Heart left ventricle (tissue), 16 donors: ENCODE data around the gene TBC1D5. TPM values are rescaled to one million over a fixed set of nuclear protein-coding genes. Genes with fewer than 3 reads are reported as not detected.

ENCODE experiments used
- ATAC-seq, 4 donors: fragments of 200-7000 bp; cut with Tn5 transposase; one replicate each; pipeline ENCODE4 v1.9.1; 2020 to 2022; ENCODE audit warnings: moderate library complexity in 4 of 4, mild to moderate bottlenecking in 3 of 4, moderate number of reproducible peaks in 1 of 4
- DNase-seq, 5 donors: peaks; one replicate each; pipeline ENCODE4 v3.0.0-alpha.2; 2020
- H3K27ac ChIP-seq, 12 donors: fragments of 200-600 bp; sonication (generic) in 4 of 12; one replicate each; pipeline versions ENCODE4 v1.5.0 to v1.8.0; 2016 to 2022; ENCODE audit warnings: mild to moderate bottlenecking in 2 of 12
- H3K27me3 ChIP-seq, 9 donors: fragments of 200-600 bp; sonication (generic) in 2 of 9; one replicate each; pipeline versions ENCODE4 v1.5.1 to v1.8.0; 2016 to 2022; ENCODE audit warnings: mild to moderate bottlenecking in 3 of 9
- H3K36me3 ChIP-seq, 9 donors: fragments of 200-600 bp; sonication (generic) in 2 of 9; one replicate each; pipeline versions ENCODE4 v1.5.0 to v1.8.0; 2018 to 2022; ENCODE audit warnings: mild to moderate bottlenecking in 2 of 9
- H3K4me1 ChIP-seq, 12 donors: fragments of 200-600 bp; sonication (generic) in 4 of 12; one replicate each; pipeline versions ENCODE4 v1.5.0 to v1.8.0; 2016 to 2022; ENCODE audit warnings: mild to moderate bottlenecking in 3 of 12
- H3K4me3 ChIP-seq, 12 donors: fragments of 200-600 bp; sonication (generic) in 4 of 12; one replicate each; pipeline versions ENCODE4 v1.5.0 to v1.8.0; 2017 to 2022; ENCODE audit warnings: mild to moderate bottlenecking in 9 of 12, moderate library complexity in 4 of 12
- H3K9me3 ChIP-seq, 12 donors: fragments of 200-600 bp; sonication (generic) in 4 of 12; one replicate each; pipeline versions ENCODE4 v1.5.0 to v1.8.0; 2016 to 2022; ENCODE audit warnings: mild to moderate bottlenecking in 1 of 12
- CTCF ChIP-seq, 12 donors: fragments of 200-600 bp; sonication (generic) in 4 of 12; IDR thresholded peaks; one replicate each; pipeline versions ENCODE4 v1.5.0 to v1.8.0; 2018 to 2022; ENCODE audit warnings: antibody characterized with exemption in 12 of 12, mild to moderate bottlenecking in 5 of 12
- POLR2A ChIP-seq, 2 donors: fragments of 450-650 bp; IDR thresholded peaks; one replicate each; pipeline ENCODE4 v1.6.1; 2017; ENCODE audit warnings: antibody characterized with exemption in 2 of 2, mild to moderate bottlenecking in 2 of 2, moderate library complexity in 2 of 2
- WGBS, 4 donors: extraction: QIAGEN DNeasy Blood & Tissue Kit in 2 of 4; methylation state at CpG; one replicate each; pipeline versions ENCODE4 v1.1.5 to v1.1.7; 2013 to 2018; 5-methylcytosine and 5-hydroxymethylcytosine counted together
- intact Hi-C, 10 donors: fragments of 100-400 bp; cut with DNase I; formaldehyde crosslinking; loops; one replicate each; pipeline versions ENCODE4 v1.11.1 to v1.14.2; 2022
- polyA plus RNA-seq, 2 donors: library from polyadenylated mRNA; stranded (reverse); fragments of 200-250 nt; gene quantifications; one replicate each; pipeline ENCODE4 v1.2.3, GENCODE V29; 2013
- total RNA-seq, 9 donors: library from RNA; depleted of rRNA in 2 of 9; stranded (reverse); fragments of >200 nt in 2 of 9; fragmentation: NEBNext Ultra II Directional in 3 of 9; extraction: Animal tissue kit (Norgen Biotek cat#: 25700) in 3 of 9; gene quantifications; one replicate each; pipeline versions ENCODE4 v1.1.0 to v1.2.4, GENCODE V29; 2016 to 2023
- donor health status: ischemic (EF 13 %, LVEDD 7.1; RV severe dilation, severe dysfunction).
- donor health status: healthy with polysubstance abuse.
- donor health status: DM: no; HTN: yes; CAD: no.
- donor health status: DM: no; HTN: no; CAD: no.
- donor health status: ischemic (EF 25% LVEDD 6.9; RV normal size, moderate dysfunction).
- donor health status: ischemic (EF 25% LVEDD 5.7; RV mildly dilated, moderate dysfunction).
- donor health status: healthy.
- donor health status: DM: yes; HTN: yes; CAD: no.
- donor health status: ischemic (EF 35%, LVEDD 5.7; RV mildly dilated, moderate dysfunction).
- donor health status: nonischemic (EF 11% LVEDD 7.7; RV severe dilation, severe dysfunction).
- donor health status: DM: yes; HTN: yes; CAD: no.
- donor health status: PGD.
- donor health status: ischemic (EF 29% LVEDD 5.4; RV normal size, mild dysfunction).
- donor health status: nonischemic (EF 23%, LVEDD 6.1; RV moderate dilation, normal function).

Gene TBC1D5
- total and polyA plus RNA-seq, 11 donors, result 5.8 to 48.3 (median 31.1) TPM

GRCh38 chr3:17678116-17678741 is 64.2 kb downstream of the TBC1D5 start:
- no peak for TF ChIP-seq POLR2A (IDR thresholded peaks at IDR 0.05)
- no peak for TF ChIP-seq CTCF (IDR thresholded peaks at IDR 0.05)
- Histone ChIP-seq H3K4me1 (peaks cover 0 to 3% (median 0%) of the 10 kb centered on the region in 12 donors), H3K4me3 (no peak overlapping the region), H3K36me3 (no peaks in the 10 kb centered on the region), H3K27me3 (no peaks in the 10 kb centered on the region), H3K9me3 (no peaks in the 10 kb centered on the region), H3K27ac (no peak overlapping the region)
- peak in 1 of 4 donors; percentile 20 for ATAC-seq
- intact Hi-C loops, result no loop called here
- DNase-seq, result no peak

GRCh38 chr3:17674082-17674686 is 68.2 kb downstream of the TBC1D5 start:
- H3K36me3 ChIP-seq, result no peaks in the 10 kb centered on the region
- H3K4me3 ChIP-seq, result no peak overlapping the region
- H3K27me3 ChIP-seq, result no peaks in the 10 kb centered on the region
- intact Hi-C loops, result no loop called here
- ATAC-seq (no peak), DNase-seq (no peak)
- H3K9me3 ChIP-seq, result peaks cover 0 to 7% (median 0%) of the 10 kb centered on the region in 12 donors
- H3K4me1 ChIP-seq, result peaks cover 0 to 15% (median 0%) of the 10 kb centered on the region in 12 donors
- 47 to 82% (median 62%) methylated on average over 2 of the region's 2 CpGs for WGBS, 4 donors
- TF ChIP-seq POLR2A (IDR thresholded peaks at IDR 0.05) (no peak), CTCF (IDR thresholded peaks at IDR 0.05) (no peak)
- H3K27ac ChIP-seq, result no peak overlapping the region

GRCh38 chr3:17672506-17672905 is 69.9 kb downstream of the TBC1D5 start:
- TF ChIP-seq POLR2A (IDR thresholded peaks at IDR 0.05) (no peak), CTCF (IDR thresholded peaks at IDR 0.05) (no peak)
- no peak overlapping the region for H3K4me3 ChIP-seq
- no peaks in the 10 kb centered on the region for H3K36me3 ChIP-seq
- WGBS, 4 donors, result 54 to 75% (median 61%) methylated on average over 3 of the region's 3 CpGs
- intact Hi-C loops, result no loop called here
- H3K27ac ChIP-seq, result no peak overlapping the region
- DNase-seq (no peak), ATAC-seq (no peak)
- H3K4me1 ChIP-seq, result peaks cover 0 to 12% (median 0%) of the 10 kb centered on the region in 12 donors
- H3K27me3 ChIP-seq, result no peaks in the 10 kb centered on the region
- H3K9me3 ChIP-seq, result peaks cover 0 to 8% (median 0%) of the 10 kb centered on the region in 12 donors

GRCh38 chr3:17670749-17671148 is 71.7 kb downstream of the TBC1D5 start:
- TF ChIP-seq CTCF (IDR thresholded peaks at IDR 0.05), result no peak
- no peak for TF ChIP-seq POLR2A (IDR thresholded peaks at IDR 0.05)
- Histone ChIP-seq H3K9me3 (peaks cover 0 to 8% (median 0%) of the 10 kb centered on the region in 12 donors), H3K36me3 (no peaks in the 10 kb centered on the region), H3K4me3 (no peak overlapping the region), H3K27ac (no peak overlapping the region), H3K4me1 (peaks cover 0 to 12% (median 0%) of the 10 kb centered on the region in 12 donors), H3K27me3 (no peaks in the 10 kb centered on the region)
- no peak for ATAC-seq
- DNase-seq, result no peak
- intact Hi-C loops, result no loop called here
- WGBS, 4 donors, result 47 to 58% (median 54%) methylated on average over 3 of the region's 3 CpGs
